Naive thymus-derived CD8-positive, alpha-beta T cell (primary cell): ENCODE data around the gene ACOT2. TPM values are rescaled to one million over a fixed set of nuclear protein-coding genes. Genes with fewer than 3 reads are reported as not detected.

Experiments used
- ATAC-seq, 2 donors: fragments of 150-1000 bp; cut with Tn5 transposase in 1 of 2; sonication (Bioruptor Pico), chemical (Tn5 transposase) in 1 of 2; 1 replicate in 1 of 2; 2 replicates in 1 of 2; pipeline ENCODE4 v1.10.0; 2021; ENCODE audit warnings: mild to moderate bottlenecking in 2 of 2, moderate library complexity in 2 of 2
- POLR2A ChIA-PET: fragments of 350-600 bp; sonication (Branson Sonifier 250); formaldehyde crosslinking; loops from one replicate; lab custom pipeline; 2021; ENCODE audit warnings: antibody characterized with exemption; lab: Charles Lee
- DNase-seq, 10 donors: peaks; one replicate each; pipeline versions ENCODE4 v3.0.0 to v3.0.0-alpha.2; 2020 to 2022
- H3K27ac Mint-ChIP-seq, 10 donors: one replicate each; pipeline ENCODE4 v1.8.0; 2020 to 2022; ENCODE audit warnings: mild to moderate bottlenecking in 10 of 10, mixed read lengths in 10 of 10, moderate library complexity in 4 of 10, inconsistent platforms in 1 of 10
- H3K27me3 Mint-ChIP-seq, 5 donors: one replicate each; pipeline ENCODE4 v1.8.0; 2021 to 2022; ENCODE audit warnings: mixed read lengths in 5 of 5
- H3K36me3 Mint-ChIP-seq, 3 donors: one replicate each; pipeline ENCODE4 v1.8.0; 2020 to 2022; ENCODE audit warnings: mixed read lengths in 3 of 3, mild to moderate bottlenecking in 2 of 3, inconsistent platforms in 1 of 3
- H3K4me1 Mint-ChIP-seq, 4 donors: one replicate each; pipeline ENCODE4 v1.8.0; 2021 to 2022; ENCODE audit warnings: mixed read lengths in 4 of 4
- H3K4me3 Mint-ChIP-seq, 10 donors: one replicate each; pipeline ENCODE4 v1.8.0; 2020 to 2022; ENCODE audit warnings: mild to moderate bottlenecking in 10 of 10, mixed read lengths in 10 of 10, moderate library complexity in 6 of 10, inconsistent platforms in 1 of 10
- H3K9me3 Mint-ChIP-seq, 9 donors: one replicate each; pipeline ENCODE4 v1.8.0; 2020 to 2022; ENCODE audit warnings: mixed read lengths in 9 of 9, mild to moderate bottlenecking in 3 of 9, inconsistent platforms in 1 of 9, moderate library complexity in 1 of 9
- polyA plus RNA-seq, 3 donors: library from polyadenylated mRNA; unstranded; fragments of 300-500 nt; fragmentation: Illumina TruSeq; gene quantifications; one replicate each; pipeline ENCODE4 v1.2.3, GENCODE V29; 2021
- total RNA-seq, 8 experiments: library from RNA in 2 of 8; stranded (reverse) in 2 of 8; gene quantifications; one replicate each; pipeline ENCODE4 v1.2.3 and lab custom pipeline; 2021 to 2026

ACOT2 gene
- total and polyA plus RNA-seq, 5 experiments from 2014 or later = 11.2 to 29.8 (median 25.0) TPM

GRCh38 chr14:73602994-73603393 lies 34.0 kb downstream of the ACOT2 start:
- Mint-ChIP-seq H3K9me3 (no peaks in the 10 kb centered on the region), H3K4me1 (peaks cover 0 to 2% (median 0%) of the 10 kb centered on the region in 4 donors), H3K36me3 (peaks cover 0 to 5% (median 0%) of the 10 kb centered on the region in 3 donors), H3K27me3 (no peaks in the 10 kb centered on the region), H3K4me3 (no peak overlapping the region), H3K27ac (no peak overlapping the region)
- no peak for DNase-seq
- POLR2A ChIA-PET = no interaction called here
- no peak for ATAC-seq

GRCh38 chr14:73606271-73606670 lies 37.3 kb downstream of the ACOT2 start:
- no peak overlapping the region for H3K4me3 Mint-ChIP-seq
- DNase-seq (no peak), ATAC-seq (no peak)
- H3K9me3 Mint-ChIP-seq = no peaks in the 10 kb centered on the region
- peaks cover 0 to 2% (median 0%) of the 10 kb centered on the region in 4 donors for H3K4me1 Mint-ChIP-seq
- POLR2A ChIA-PET = interaction anchor here (0.5 to 1.6 kb wide), 3 partner anchors 14 to 269 kb away, joined by 4 to 6 read pairs (median 4); partner anchors contain the start of gene ACOT4
- no peak overlapping the region for H3K27ac Mint-ChIP-seq
- H3K36me3 Mint-ChIP-seq = peaks cover 0 to 5% (median 0%) of the 10 kb centered on the region in 3 donors
- H3K27me3 Mint-ChIP-seq = peaks cover 0 to 2% (median 0%) of the 10 kb centered on the region in 5 donors

GRCh38 chr14:73607241-73607640 lies 38.2 kb downstream of the ACOT2 start:
- Mint-ChIP-seq H3K4me1 (peaks cover 0 to 1% (median under 1%) of the 10 kb centered on the region in 4 donors), H3K27ac (no peak overlapping the region), H3K36me3 (peaks cover 0 to 5% (median 0%) of the 10 kb centered on the region in 3 donors), H3K27me3 (peaks cover 0 to 2% (median 0%) of the 10 kb centered on the region in 5 donors), H3K9me3 (no peaks in the 10 kb centered on the region), H3K4me3 (no peak overlapping the region)
- ATAC-seq (no peak), DNase-seq (no peak)
- POLR2A ChIA-PET = interaction anchor here (1.6 kb wide), 1 partner anchor 15 kb away, joined by 4 read pairs; the partner anchor contains the start of gene ACOT4

- POLR2A ChIA-PET = interaction anchor here (0.7 kb wide), 1 partner anchor 611 kb away, joined by 3 read pairs; no protein-coding TSS in a partner anchor
- H3K4me1 Mint-ChIP-seq = peaks cover 0 to 5% (median 2%) of the 10 kb centered on the region in 4 donors
- ATAC-seq = no peak
- peak overlapping the region in 3 of 10 donors; percentile 16 to 68 (median 37) for H3K4me3 Mint-ChIP-seq
- H3K9me3 Mint-ChIP-seq = no peaks in the 10 kb centered on the region
- peaks cover 0 to 3% (median 0%) of the 10 kb centered on the region in 3 donors for H3K36me3 Mint-ChIP-seq
- H3K27me3 Mint-ChIP-seq = peaks cover 0 to 2% (median 0%) of the 10 kb centered on the region in 5 donors
- H3K27ac Mint-ChIP-seq = no peak overlapping the region
- DNase-seq = no peak
Measured at GRCh38 chr14:73610687-73611086, 41.7 kb downstream of the ACOT2 start.

GRCh38 chr14:73612339-73613045 lies 43.5 kb downstream of the ACOT2 start, which contains the start of gene ACOT6:
ACOT6 (plus strand) TSS chr14:73612517; CDS start chr14:73612572, 55 bp downstream.
- POLR2A ChIA-PET = interaction anchor here (0.8 to 3.5 kb wide), 14 partner anchors 13 to 476 kb away, joined by 3 to 49 read pairs (median 6); partner anchors contain the start of genes ACOT2, ACOT4, DNAL1 and NUMB
- peak within 1 kb of the TSS; percentile 68 to 94 (median 89) for H3K27ac Mint-ChIP-seq
- H3K4me3 Mint-ChIP-seq = peak within 1 kb of the TSS; percentile 81 to 92 (median 86)
- DNase-seq (peak; percentile 50 to 81 (median 64)), ATAC-seq (peak; percentile 84 to 89)
- peaks cover 0 to 2% (median 0%) of the 10 kb centered on the region in 5 donors for H3K27me3 Mint-ChIP-seq
- H3K4me1 Mint-ChIP-seq = peaks cover 0 to 5% (median 2%) of the 10 kb centered on the region in 4 donors
- no peaks in the 10 kb centered on the region for H3K36me3 Mint-ChIP-seq
- no peaks in the 10 kb centered on the region for H3K9me3 Mint-ChIP-seq

- ATAC-seq (peak in 1 of 2 donors; percentile 15), DNase-seq (no peak)
- H3K4me3 Mint-ChIP-seq = peak overlapping the region; percentile 81 to 92 (median 86)
- H3K4me1 Mint-ChIP-seq = peaks cover 0 to 5% (median 2%) of the 10 kb centered on the region in 4 donors
- H3K27me3 Mint-ChIP-seq = peaks cover 0 to 2% (median 0%) of the 10 kb centered on the region in 5 donors
- H3K9me3 Mint-ChIP-seq = no peaks in the 10 kb centered on the region
- POLR2A ChIA-PET = interaction anchor here (0.8 to 3.5 kb wide), 14 partner anchors 14 to 477 kb away, joined by 3 to 49 read pairs (median 6); partner anchors contain the start of genes ACOT2, ACOT4, DNAL1 and NUMB
- no peaks in the 10 kb centered on the region for H3K36me3 Mint-ChIP-seq
- peak overlapping the region; percentile 68 to 94 (median 88) for H3K27ac Mint-ChIP-seq
Measured at GRCh38 chr14:73613046-73613383, 44.0 kb downstream of the ACOT2 start.

- Mint-ChIP-seq H3K9me3 (no peaks in the 10 kb centered on the region), H3K27me3 (no peaks in the 10 kb centered on the region), H3K4me3 (peak overlapping the region; percentile 81 to 92 (median 86)), H3K27ac (peak overlapping the region in 7 of 10 donors; percentile 68 to 94 (median 86)), H3K4me1 (peaks cover 0 to 5% (median 2%) of the 10 kb centered on the region in 4 donors), H3K36me3 (no peaks in the 10 kb centered on the region)
- ATAC-seq (no peak), DNase-seq (no peak)
- POLR2A ChIA-PET = interaction anchor here (0.8 to 3.5 kb wide), 9 partner anchors 17 to 477 kb away, joined by 3 to 49 read pairs (median 7); partner anchors contain the start of genes ACOT2, ACOT4, DNAL1 and PSEN1
Measured at GRCh38 chr14:73613419-73613963, 44.5 kb downstream of the ACOT2 start.

- POLR2A ChIA-PET = interaction anchor here (0.9 kb wide), 1 partner anchor 26 kb away, joined by 3 read pairs; no protein-coding TSS in a partner anchor
- no peak overlapping the region for H3K4me3 Mint-ChIP-seq
- peaks cover 0 to 5% (median 2%) of the 10 kb centered on the region in 4 donors for H3K4me1 Mint-ChIP-seq
- DNase-seq (no peak), ATAC-seq (no peak)
- no peaks in the 10 kb centered on the region for H3K36me3 Mint-ChIP-seq
- H3K27ac Mint-ChIP-seq = no peak overlapping the region
- no peaks in the 10 kb centered on the region for H3K9me3 Mint-ChIP-seq
- H3K27me3 Mint-ChIP-seq = peaks cover 0 to 2% (median 0%) of the 10 kb centered on the region in 5 donors
Measured at GRCh38 chr14:73616831-73617230, 47.8 kb downstream of the ACOT2 start.

- POLR2A ChIA-PET = no interaction called here
- H3K36me3 Mint-ChIP-seq = no peaks in the 10 kb centered on the region
- peaks cover 0 to 2% (median 0%) of the 10 kb centered on the region in 5 donors for H3K27me3 Mint-ChIP-seq
- ATAC-seq (no peak), DNase-seq (no peak)
- H3K27ac Mint-ChIP-seq = no peak overlapping the region
- no peaks in the 10 kb centered on the region for H3K9me3 Mint-ChIP-seq
- H3K4me1 Mint-ChIP-seq = no peaks in the 10 kb centered on the region
- no peak overlapping the region for H3K4me3 Mint-ChIP-seq
Measured at GRCh38 chr14:73619524-73619923, 50.5 kb downstream of the ACOT2 start.

GRCh38 chr14:73620268-73620667 lies 51.3 kb downstream of the ACOT2 start:
- POLR2A ChIA-PET = no interaction called here
- peak overlapping the region in 1 of 10 donors; percentile 19 for H3K27ac Mint-ChIP-seq
- H3K4me3 Mint-ChIP-seq = no peak overlapping the region
- H3K4me1 Mint-ChIP-seq = no peaks in the 10 kb centered on the region
- DNase-seq (no peak), ATAC-seq (no peak)
- H3K9me3 Mint-ChIP-seq = no peaks in the 10 kb centered on the region
- no peaks in the 10 kb centered on the region for H3K36me3 Mint-ChIP-seq
- peaks cover 0 to 2% (median 0%) of the 10 kb centered on the region in 5 donors for H3K27me3 Mint-ChIP-seq

GRCh38 chr14:73623504-73624054 lies 54.6 kb downstream of the ACOT2 start:
- no peak overlapping the region for H3K4me3 Mint-ChIP-seq
- no peak for ATAC-seq
- no peaks in the 10 kb centered on the region for H3K4me1 Mint-ChIP-seq
- DNase-seq = no peak
- H3K36me3 Mint-ChIP-seq = no peaks in the 10 kb centered on the region
- H3K9me3 Mint-ChIP-seq = no peaks in the 10 kb centered on the region
- peaks cover 0 to 2% (median 1%) of the 10 kb centered on the region in 5 donors for H3K27me3 Mint-ChIP-seq
- no peak overlapping the region for H3K27ac Mint-ChIP-seq
- POLR2A ChIA-PET = no interaction called here
